WERI-Rb-1 (cell line): ENCODE results near the gene FGFR1OP2.

Experiments used
- DNase-seq: peaks from one replicate; pipeline ENCODE4 v3.0.0-alpha.2; 2020
- H3K27ac ChIP-seq: fragments of 250-450 bp; sonication (Bioruptor Pico); 2 replicates; pipeline ENCODE4 v1.5.1; 2020; ENCODE audit warnings: mild to moderate bottlenecking, moderate library complexity
- H3K27me3 ChIP-seq: fragments of 250-450 bp; sonication (Bioruptor Pico); 2 replicates; pipeline ENCODE4 v1.5.1; 2021; ENCODE audit warnings: mild to moderate bottlenecking, low read depth, moderate library complexity; ENCODE audit not compliant: insufficient read depth, severe bottlenecking
- H3K36me3 ChIP-seq: fragments of 250-450 bp; sonication (Bioruptor Pico); 2 replicates; pipeline ENCODE4 v1.5.1; 2020; ENCODE audit warnings: mild to moderate bottlenecking, moderate library complexity
- H3K4me3 ChIP-seq: 2 replicates; pipeline ENCODE4 v1.5.1; 2011; ENCODE audit warnings: low read depth, mild to moderate bottlenecking, control low read depth, low read length
- H3K9me3 ChIP-seq: fragments of 250-450 bp; sonication (Bioruptor Pico); 2 replicates; pipeline ENCODE4 v1.5.1; 2021; ENCODE audit warnings: mild to moderate bottlenecking, moderate library complexity; ENCODE audit not compliant: severe bottlenecking
- CTCF ChIP-seq: IDR thresholded peaks from 2 replicates; pipeline ENCODE4 v1.5.1; 2011; ENCODE audit warnings: low read depth, mild to moderate bottlenecking, control low read depth, inconsistent platforms, low read length

The FGFR1OP2 gene

DNA sequence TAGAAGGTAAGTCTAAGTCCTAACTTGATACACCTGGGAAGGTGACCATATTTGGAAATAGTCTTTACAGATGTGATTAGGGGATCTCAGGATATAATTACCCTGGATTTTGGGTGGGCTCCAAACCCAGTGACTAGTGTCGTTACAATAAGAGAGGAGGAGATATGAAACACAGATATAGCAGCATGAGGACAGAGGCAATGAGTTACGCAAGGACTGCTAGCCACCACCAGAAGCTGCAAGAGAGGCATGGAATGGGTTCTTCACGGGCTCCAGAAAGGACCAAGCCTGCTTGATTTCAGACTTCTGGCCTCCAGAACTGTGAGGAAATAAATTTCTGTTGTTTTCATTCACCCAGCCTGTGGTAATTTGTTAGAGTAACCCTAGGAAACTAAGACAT lies 28.6 kb downstream of the FGFR1OP2 start:
- DNase-seq = no peak
- no peak for TF ChIP-seq CTCF
- H3K27ac ChIP-seq = no peak overlapping the region
- no peak overlapping the region for H3K4me3 ChIP-seq
- peaks cover 30% of the 10 kb centered on the region for H3K36me3 ChIP-seq
- H3K9me3 ChIP-seq = no peaks in the 10 kb centered on the region
- H3K27me3 ChIP-seq = no peaks in the 10 kb centered on the region

DNA sequence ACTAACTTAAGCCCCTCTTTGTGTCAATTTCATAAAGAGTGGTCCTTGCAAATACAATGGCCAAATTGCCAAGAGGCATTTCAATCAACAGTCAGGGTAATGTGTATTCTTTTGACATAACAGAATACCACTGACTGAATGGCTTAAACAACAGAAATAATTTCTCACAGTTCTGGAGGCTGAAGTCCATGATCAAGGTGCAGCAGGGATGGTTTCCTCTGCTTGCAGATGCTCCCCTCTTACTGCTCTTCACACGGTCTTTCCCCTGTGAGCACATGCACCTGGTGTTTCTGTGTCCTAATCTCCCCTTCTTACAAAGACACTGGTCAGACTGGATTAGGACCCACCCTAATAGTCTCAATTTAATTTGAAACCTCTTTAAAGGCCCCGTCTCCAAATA lies 31.9 kb downstream of the FGFR1OP2 start:
- TF ChIP-seq CTCF = no peak
- no peak overlapping the region for H3K4me3 ChIP-seq
- H3K36me3 ChIP-seq = peaks cover 16% of the 10 kb centered on the region
- H3K9me3 ChIP-seq = no peaks in the 10 kb centered on the region
- DNase-seq = no peak
- H3K27me3 ChIP-seq = no peaks in the 10 kb centered on the region
- no peak overlapping the region for H3K27ac ChIP-seq

GRCh38 chr12:26971963-26972362 lies 33.7 kb downstream of the FGFR1OP2 start:
- DNase-seq = no peak
- Histone ChIP-seq H3K4me3 (no peak overlapping the region), H3K27me3 (no peaks in the 10 kb centered on the region), H3K27ac (no peak overlapping the region), H3K36me3 (peaks cover 14% of the 10 kb centered on the region), H3K9me3 (no peaks in the 10 kb centered on the region)
- TF ChIP-seq CTCF = no peak

DNA sequence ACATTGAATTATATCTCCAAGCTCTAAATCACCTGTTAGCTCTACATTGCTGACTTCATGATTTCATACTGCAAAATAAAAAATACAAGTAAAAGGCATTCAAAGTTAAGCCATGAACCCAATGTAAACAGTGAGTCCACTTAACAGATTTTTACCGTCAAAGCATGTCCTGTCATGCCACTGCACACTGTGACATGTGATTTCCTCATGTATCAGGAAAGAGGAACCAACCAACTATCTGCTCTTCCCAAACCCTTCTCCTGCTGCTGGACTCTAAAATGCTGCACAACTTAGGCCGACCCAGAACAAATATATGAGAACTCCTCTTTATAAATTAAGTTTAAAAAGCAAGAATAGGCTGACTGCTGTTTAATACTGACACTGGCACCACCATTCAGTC lies 38.4 kb downstream of the FGFR1OP2 start:
- Histone ChIP-seq H3K9me3 (no peaks in the 10 kb centered on the region), H3K4me3 (no peak overlapping the region), H3K36me3 (peaks cover 22% of the 10 kb centered on the region), H3K27me3 (no peaks in the 10 kb centered on the region), H3K27ac (no peak overlapping the region)
- DNase-seq = no peak
- no peak for TF ChIP-seq CTCF

DNA sequence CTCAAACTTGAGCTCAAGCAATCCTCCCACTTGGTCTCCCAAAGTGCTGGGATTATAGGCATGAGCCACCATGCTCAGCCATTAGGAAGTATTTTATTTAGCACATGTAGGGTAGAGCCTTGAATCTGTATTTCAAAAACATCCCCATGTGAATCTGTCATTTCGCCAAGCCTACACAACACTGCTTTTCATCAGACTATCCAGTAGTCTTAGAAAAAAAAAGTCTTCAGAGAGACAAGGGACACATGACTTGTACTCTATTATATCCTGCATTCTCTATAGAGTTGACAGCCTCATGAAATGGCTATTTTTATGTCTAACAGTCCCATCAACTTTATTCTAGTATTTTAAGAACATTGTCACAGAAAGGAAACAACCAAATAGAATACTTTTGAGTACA lies 40.5 kb downstream of the FGFR1OP2 start:
- Histone ChIP-seq H3K36me3 (peaks cover 29% of the 10 kb centered on the region), H3K4me3 (no peak overlapping the region), H3K27ac (no peak overlapping the region), H3K27me3 (no peaks in the 10 kb centered on the region), H3K9me3 (no peaks in the 10 kb centered on the region)
- no peak for TF ChIP-seq CTCF
- DNase-seq = no peak

DNA sequence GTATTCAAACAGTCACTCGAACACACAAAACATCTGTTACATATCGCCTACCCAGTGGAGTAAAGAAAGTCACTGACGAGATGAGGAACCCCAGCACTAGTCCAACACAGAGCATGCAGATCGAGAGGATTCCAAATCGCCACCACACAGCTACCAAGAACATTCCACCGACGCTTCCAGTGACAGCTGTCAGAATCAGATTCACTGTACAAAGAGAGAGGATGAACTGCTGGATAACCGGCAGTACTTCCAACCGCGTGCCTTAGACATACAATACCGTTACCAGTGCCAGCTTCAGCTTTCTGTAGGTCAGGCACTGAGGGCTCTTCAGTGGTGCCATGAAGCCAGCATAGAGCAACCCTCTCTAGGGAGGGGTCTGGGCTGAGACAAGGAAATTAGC lies 41.5 kb downstream of the FGFR1OP2 start:
- Histone ChIP-seq H3K27me3 (no peaks in the 10 kb centered on the region), H3K36me3 (peaks cover 29% of the 10 kb centered on the region), H3K4me3 (no peak overlapping the region), H3K27ac (no peak overlapping the region; the same call in 1 of the 2 replicates), H3K9me3 (no peaks in the 10 kb centered on the region)
- TF ChIP-seq CTCF = no peak
- DNase-seq = no peak
